ACC112 (cell line): ENCODE results near the gene CSE1L.
"Not testable (repeated sequence)": the region's sequence is repeated elsewhere in the genome, so short reads cannot be mapped to it uniquely, and the experiment has no call there.

ENCODE experiments used
- H2AFZ ChIP-seq: fragments of 200-600 bp; sonication (generic); one replicate; pipeline ENCODE4 v1.6.0; 2017; ENCODE audit warnings: antibody characterized with exemption, low read length; ENCODE audit not compliant: unreplicated experiment
- H3K27ac ChIP-seq: fragments of 200-600 bp; sonication (generic); 2 replicates; pipeline ENCODE4 v1.5.1; 2014; ENCODE audit warnings: low read depth, mild to moderate bottlenecking, antibody characterized with exemption, low read length, moderate library complexity
- H3K27me3 ChIP-seq: fragments of 200-600 bp; sonication (generic); 2 replicates; pipeline ENCODE4 v1.6.1; 2014; ENCODE audit warnings: mild to moderate bottlenecking, antibody characterized with exemption, low read length, moderate library complexity, mixed read lengths; ENCODE audit not compliant: insufficient read depth
- H3K36me3 ChIP-seq: fragments of 200-600 bp; sonication (generic); 2 replicates; pipeline ENCODE4 v1.6.1; 2016; ENCODE audit warnings: mild to moderate bottlenecking, antibody characterized with exemption, low read length, moderate library complexity, mixed read lengths; ENCODE audit not compliant: insufficient read depth
- H3K4me1 ChIP-seq: fragments of 200-600 bp; sonication (generic); one replicate; pipeline ENCODE4 v1.6.1; 2016; ENCODE audit warnings: low read length, mixed read lengths; ENCODE audit not compliant: insufficient read depth, unreplicated experiment, control insufficient read depth
- H3K4me3 ChIP-seq: fragments of 200-600 bp; sonication (generic); 2 replicates; pipeline ENCODE4 v1.5.1; 2014; ENCODE audit warnings: mild to moderate bottlenecking, low read depth, low read length
- H3K79me2 ChIP-seq: fragments of 200-600 bp; sonication (generic); one replicate; pipeline ENCODE4 v1.6.0; 2016; ENCODE audit warnings: low read length; ENCODE audit not compliant: control insufficient read depth, unreplicated experiment, insufficient read depth

CSE1L gene

GRCh38 chr20:49074521-49074920, 28.4 kb downstream of the CSE1L start:
- H3K4me3 ChIP-seq, result no peak overlapping the region
- H3K4me1 ChIP-seq, result no peaks in the 10 kb centered on the region
- H3K79me2 ChIP-seq, result peaks cover 15% of the 10 kb centered on the region
- no peaks in the 10 kb centered on the region for H3K27me3 ChIP-seq
- H3K36me3 ChIP-seq, result peaks cover 37% of the 10 kb centered on the region
- no peak overlapping the region for H3K27ac ChIP-seq
- no peak overlapping the region for H2AFZ ChIP-seq

GRCh38 chr20:49078310-49078709, 32.2 kb downstream of the CSE1L start:
- no peak overlapping the region for H2AFZ ChIP-seq
- H3K4me3 ChIP-seq, result no peak overlapping the region
- H3K36me3 ChIP-seq, result peaks cover 36% of the 10 kb centered on the region
- H3K27ac ChIP-seq, result no peak overlapping the region
- H3K4me1 ChIP-seq, result no peaks in the 10 kb centered on the region
- H3K27me3 ChIP-seq, result no peaks in the 10 kb centered on the region
- peaks cover 7% of the 10 kb centered on the region for H3K79me2 ChIP-seq

GRCh38 chr20:49082295-49082694, 36.2 kb downstream of the CSE1L start:
- H2AFZ ChIP-seq, H3K79me2 ChIP-seq, H3K4me3 ChIP-seq, H3K27ac ChIP-seq, H3K27me3 ChIP-seq, H3K4me1 ChIP-seq: not testable (repeated sequence)
- peaks cover 28% of the 10 kb centered on the region for H3K36me3 ChIP-seq

- Histone ChIP-seq H3K4me3 (no peak overlapping the region), H3K36me3 (peaks cover 51% of the 10 kb centered on the region), H3K27me3 (no peaks in the 10 kb centered on the region), H3K4me1 (no peaks in the 10 kb centered on the region), H3K27ac (no peak overlapping the region), H2AFZ (no peak overlapping the region), H3K79me2 (no peaks in the 10 kb centered on the region)
Measured at GRCh38 chr20:49091104-49091503, 45.0 kb downstream of the CSE1L start.

- no peak overlapping the region for H3K4me3 ChIP-seq
Measured at GRCh38 chr20:49091762-49092161, 45.6 kb downstream of the CSE1L start.

GRCh38 chr20:49096203-49096730, 50.2 kb downstream of the CSE1L start:
- Histone ChIP-seq H3K27me3 (no peaks in the 10 kb centered on the region), H3K79me2 (peaks cover 5% of the 10 kb centered on the region), H2AFZ (no peak overlapping the region), H3K27ac (no peak overlapping the region), H3K4me1 (no peaks in the 10 kb centered on the region), H3K4me3 (no peak overlapping the region), H3K36me3 (peaks cover 27% of the 10 kb centered on the region)

More at GRCh38 chr20:49091762-49092161, 45.6 kb downstream of the CSE1L start:
- no peaks in the 10 kb centered on the region for H3K27me3 ChIP-seq
- no peaks in the 10 kb centered on the region for H3K79me2 ChIP-seq
- H3K36me3 ChIP-seq, result peaks cover 51% of the 10 kb centered on the region
- no peak overlapping the region for H2AFZ ChIP-seq
- no peaks in the 10 kb centered on the region for H3K4me1 ChIP-seq
- H3K27ac ChIP-seq, result no peak overlapping the region

GRCh38 chr20:49097159-49097558, 51.0 kb downstream of the CSE1L start:
- Histone ChIP-seq H2AFZ (no peak overlapping the region), H3K27me3 (no peaks in the 10 kb centered on the region), H3K27ac (no peak overlapping the region), H3K4me1 (no peaks in the 10 kb centered on the region), H3K36me3 (peaks cover 22% of the 10 kb centered on the region), H3K4me3 (no peak overlapping the region), H3K79me2 (peaks cover 5% of the 10 kb centered on the region)

GRCh38 chr20:49098136-49098535, 52.0 kb downstream of the CSE1L start:
- Histone ChIP-seq H3K36me3 (peaks cover 26% of the 10 kb centered on the region), H2AFZ (no peak overlapping the region), H3K4me3 (no peak overlapping the region), H3K79me2 (peaks cover 5% of the 10 kb centered on the region), H3K27ac (no peak overlapping the region), H3K27me3 (no peaks in the 10 kb centered on the region), H3K4me1 (no peaks in the 10 kb centered on the region)

- Histone ChIP-seq H3K27ac (no peak overlapping the region), H3K4me1 (no peaks in the 10 kb centered on the region), H2AFZ (no peak overlapping the region), H3K27me3 (no peaks in the 10 kb centered on the region), H3K36me3 (peaks cover 26% of the 10 kb centered on the region), H3K4me3 (no peak overlapping the region), H3K79me2 (peaks cover 5% of the 10 kb centered on the region)
Measured at GRCh38 chr20:49099011-49099410, 52.9 kb downstream of the CSE1L start.

- not testable (repeated sequence) for H3K27ac ChIP-seq, H3K79me2 ChIP-seq, H3K4me3 ChIP-seq, H3K27me3 ChIP-seq, H2AFZ ChIP-seq, H3K4me1 ChIP-seq
- peaks cover 17% of the 10 kb centered on the region for H3K36me3 ChIP-seq
Measured at GRCh38 chr20:49100292-49100691, 54.2 kb downstream of the CSE1L start.

- H3K79me2 ChIP-seq, result peaks cover 5% of the 10 kb centered on the region
- H3K4me1 ChIP-seq, result no peaks in the 10 kb centered on the region
- no peak overlapping the region for H3K27ac ChIP-seq
- H3K36me3 ChIP-seq, result peaks cover 14% of the 10 kb centered on the region
- H2AFZ ChIP-seq, result no peak overlapping the region
- H3K27me3 ChIP-seq, result no peaks in the 10 kb centered on the region
- no peak overlapping the region for H3K4me3 ChIP-seq
Measured at GRCh38 chr20:49100972-49101371, 54.9 kb downstream of the CSE1L start.
